Cardiac fibroblast (primary cell): Measurements from ENCODE around the gene TMEM209.
"Not testable (repeated sequence)": the region's sequence is repeated elsewhere in the genome, so short reads cannot be mapped to it uniquely, and the experiment has no call there.

Experiments
- DNase-seq, 2 donors: peaks; one replicate each; pipeline versions ENCODE4 v3.0.0 to v3.0.0-alpha.2; 2010; ENCODE audit warnings: low read depth in 2 of 2
- H3K4me3 ChIP-seq, 2 donors: replicated peaks in 1 of 2; 1 replicate in 1 of 2; 2 replicates in 1 of 2; pipeline ENCODE4 v1.5.1; 2011; ENCODE audit warnings: low read depth in 2 of 2, low read length in 2 of 2, mild to moderate bottlenecking in 2 of 2, moderate library complexity in 1 of 2
- CTCF ChIP-seq: IDR thresholded peaks from one replicate; pipeline ENCODE4 v1.5.1; 2011; ENCODE audit warnings: low read depth, mild to moderate bottlenecking, low read length, inconsistent platforms

Gene TMEM209

GRCh38 chr7:130205084-130205947 lies at the start of gene TMEM209:
TSS of gene TMEM209 (minus strand) at chr7:130205406. CDS start at chr7:130205375, 31 bp downstream.
- H3K4me3 ChIP-seq = peak within 1 kb of the TSS; percentile 80 to 90
- no peak for TF ChIP-seq CTCF

GRCh38 chr7:130254555-130254954 lies 49.3 kb upstream of the TMEM209 start:
- TF ChIP-seq CTCF = no peak
- DNase-seq = no peak
- H3K4me3 ChIP-seq = no peak overlapping the region

More at GRCh38 chr7:130205084-130205947, at the start of gene TMEM209:
- peak; percentile 98 to 99 for DNase-seq

- H3K4me3 ChIP-seq, DNase-seq: not testable (repeated sequence)
These were observed 44.4 kb upstream of the TMEM209 start for GRCh38 chr7:130249626-130250025.

GRCh38 chr7:130248842-130249241 lies 43.6 kb upstream of the TMEM209 start:
- H3K4me3 ChIP-seq, DNase-seq: not testable (repeated sequence)

GRCh38 chr7:130246491-130246890 lies 41.3 kb upstream of the TMEM209 start:
- not testable (repeated sequence) for H3K4me3 ChIP-seq, DNase-seq

GRCh38 chr7:130243486-130243885 lies 38.3 kb upstream of the TMEM209 start:
- not testable (repeated sequence) for H3K4me3 ChIP-seq
- peak; percentile 11 to 40 for DNase-seq

GRCh38 chr7:130242198-130243014 lies 37.2 kb upstream of the TMEM209 start:
- peak; percentile 95 for TF ChIP-seq CTCF
- peak; percentile 65 to 73 for DNase-seq
- no peak overlapping the region for H3K4me3 ChIP-seq

GRCh38 chr7:130240240-130240639 lies 35.0 kb upstream of the TMEM209 start:
- no peak for TF ChIP-seq CTCF
- H3K4me3 ChIP-seq = no peak overlapping the region
- DNase-seq = no peak

- DNase-seq, H3K4me3 ChIP-seq: not testable (repeated sequence)
These were observed 31.2 kb upstream of the TMEM209 start for GRCh38 chr7:130236361-130236760.
